Right ventricle myocardium inferior (tissue), 1 donor: ENCODE results near the gene NFKBIB. TPM values are rescaled to one million over a fixed set of nuclear protein-coding genes. Genes with fewer than 3 reads are reported as not detected.
"Not testable (repeated sequence)": the region's sequence is repeated elsewhere in the genome, so short reads cannot be mapped to it uniquely, and the experiment has no call there.

Experiments used
- ATAC-seq: fragments of 200-7000 bp; cut with Tn5 transposase; one replicate; pipeline ENCODE4 v1.9.1; 2020; ENCODE audit warnings: mild to moderate bottlenecking, moderate library complexity
- DNase-seq: peaks from one replicate; pipeline ENCODE4 v3.0.0; 2021; ENCODE audit errors: missing footprints
- intact Hi-C: fragments of 100-400 bp; cut with DNase I; formaldehyde crosslinking; loops from one replicate; pipeline ENCODE4 v1.11.0; 2022
- total RNA-seq: library from RNA; stranded (reverse); fragmentation: NEBNext Ultra II Directional; extraction: Animal tissue kit (Norgen Biotek cat#: 25700); gene quantifications from one replicate; pipeline ENCODE4 v1.2.1, GENCODE V29; 2021
- donor health status: DM: no; HTN: yes; CAD: no; lungs with severe emphysema.

The NFKBIB gene
- total RNA-seq, 1 donor from 2014 or later = 17.9 TPM

- DNase-seq (peak; percentile 69), ATAC-seq (no peak)
- intact Hi-C loops = no loop called here
Observed at GRCh38 chr19:38869160-38869835, 30.5 kb upstream of the NFKBIB start.

GRCh38 chr19:38869836-38870607 is 29.7 kb upstream of the NFKBIB start:
- DNase-seq (peak; percentile 96), ATAC-seq (peak; percentile 97)
- intact Hi-C loops = no loop called here

- DNase-seq (no peak), ATAC-seq (no peak)
- intact Hi-C loops = no loop called here
Observed at GRCh38 chr19:38870612-38871011, 29.2 kb upstream of the NFKBIB start.

- DNase-seq, ATAC-seq, intact Hi-C loops: not testable (repeated sequence)
Observed at GRCh38 chr19:38873400-38873799, 26.4 kb upstream of the NFKBIB start.

- no peak for ATAC-seq
Observed at GRCh38 chr19:38875656-38876395, 23.9 kb upstream of the NFKBIB start.

GRCh38 chr19:38877781-38878574 is 21.8 kb upstream of the NFKBIB start, which contains the start of gene RINL:
RINL (minus strand) TSS chr19:38878275; CDS start chr19:38876742, 1,533 bp downstream.
- peak; percentile 36 for ATAC-seq
- intact Hi-C loops = no loop called here
- no peak for DNase-seq

More at GRCh38 chr19:38875656-38876395, 23.9 kb upstream of the NFKBIB start:
- no peak for DNase-seq
- intact Hi-C loops = no loop called here

- no peak for DNase-seq
- ATAC-seq = no peak
- intact Hi-C loops = no loop called here
Observed at GRCh38 chr19:38878575-38879399, 21.0 kb upstream of the NFKBIB start.

GRCh38 chr19:38879400-38879751 is 20.4 kb upstream of the NFKBIB start:
- DNase-seq = no peak
- ATAC-seq = no peak
- intact Hi-C loops = no loop called here

GRCh38 chr19:38880076-38880881 is 19.5 kb upstream of the NFKBIB start:
- no peak for DNase-seq
- intact Hi-C loops = no loop called here
- ATAC-seq = no peak

- intact Hi-C loops = no loop called here
- ATAC-seq = no peak
- no peak for DNase-seq
Observed at GRCh38 chr19:38880882-38881609, 18.7 kb upstream of the NFKBIB start.

- ATAC-seq = no peak
- no peak for DNase-seq
- intact Hi-C loops = no loop called here
Observed at GRCh38 chr19:38883286-38883685, 16.5 kb upstream of the NFKBIB start.

GRCh38 chr19:38884691-38885090 is 15.1 kb upstream of the NFKBIB start:
- ATAC-seq, intact Hi-C loops, DNase-seq: not testable (repeated sequence)

GRCh38 chr19:38888876-38889275 is 10.9 kb upstream of the NFKBIB start:
- ATAC-seq (no peak), DNase-seq (no peak)
- intact Hi-C loops = no loop called here

GRCh38 chr19:38889803-38890202 is 10.0 kb upstream of the NFKBIB start:
- DNase-seq = no peak
- intact Hi-C loops = no loop called here
- no peak for ATAC-seq

GRCh38 chr19:38890686-38891085 is 9.1 kb upstream of the NFKBIB start:
- ATAC-seq (peak; percentile 77), DNase-seq (no peak)
- intact Hi-C loops = no loop called here

- intact Hi-C loops = no loop called here
- DNase-seq (no peak), ATAC-seq (no peak)
Observed at GRCh38 chr19:38891771-38892170, 8.0 kb upstream of the NFKBIB start.

- ATAC-seq (no peak), DNase-seq (no peak)
- intact Hi-C loops = no loop called here
Observed at GRCh38 chr19:38892841-38893240, 6.9 kb upstream of the NFKBIB start.
